Measurements from ENCODE around the gene RILPL2. TPM values are rescaled to one million over a fixed set of nuclear protein-coding genes. Genes with fewer than 3 reads are reported as not detected.
"Not testable (repeated sequence)": the region's sequence is repeated elsewhere in the genome, so short reads cannot be mapped to it uniquely, and the experiment has no call there.

Gene RILPL2
- total RNA-seq, 1 experiment from 2014 or later = 3.6 TPM

DNA sequence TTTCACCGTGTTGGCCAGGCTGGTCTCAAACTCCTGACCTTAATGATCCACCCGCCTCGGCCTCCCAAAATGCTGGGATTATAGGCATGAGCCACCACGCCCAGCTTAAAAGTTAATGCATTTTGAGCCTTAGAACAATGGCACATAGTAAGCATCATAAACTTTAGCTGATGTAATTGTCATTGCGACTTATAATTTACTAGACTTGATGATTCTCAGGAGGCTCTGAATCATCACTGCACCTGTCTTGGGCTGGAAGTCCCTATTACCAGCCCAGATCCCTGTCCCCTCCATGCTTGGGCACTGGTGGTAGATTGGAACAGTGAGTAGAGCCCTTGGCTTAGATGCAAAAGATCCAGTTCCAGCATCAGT is 26.5 kb downstream of the RILPL2 start:
- Histone ChIP-seq H2AFZ (no peak overlapping the region), H3K79me2 (ENCODE audit: low read depth) (no peaks in the 10 kb centered on the region), H3K4me3 (no peak overlapping the region), H3K9me2 (ENCODE audit: insufficient read depth) (no peaks in the 10 kb centered on the region), H3K4me1 (replicated peaks; ENCODE audit: insufficient read depth) (no peaks in the 10 kb centered on the region), H3K9me3 (ENCODE audit: insufficient read depth, low read depth) (no peaks in the 10 kb centered on the region), H3K27ac (no peak overlapping the region), H3K27me3 (ENCODE audit: insufficient read depth, low read depth) (no peaks in the 10 kb centered on the region), H3K36me3 (ENCODE audit: low read depth) (no peaks in the 10 kb centered on the region), H3F3A (ENCODE audit: insufficient read depth, low read depth) (peaks cover 8% of the 10 kb centered on the region; the same call in 1 of the 2 replicates), H4K20me1 (ENCODE audit: insufficient read depth) (no peaks in the 10 kb centered on the region), H3K4me2 (no peak overlapping the region)
- no peak for DNase-seq
- POLR2A ChIA-PET (ENCODE audit: unreplicated experiment) = no interaction called here
- intact Hi-C loops (cut with micrococcal nuclease; ENCODE audit: unreplicated experiment) = no loop called here
- no TSS peak for BruUV-seq (replicated peaks)
- CTCF ChIA-PET = interaction anchor here (0.6 kb wide), 1 partner anchor 38 kb away, joined by 7 read pairs; no protein-coding TSS in a partner anchor
- TF ChIP-seq, protein P1, sequence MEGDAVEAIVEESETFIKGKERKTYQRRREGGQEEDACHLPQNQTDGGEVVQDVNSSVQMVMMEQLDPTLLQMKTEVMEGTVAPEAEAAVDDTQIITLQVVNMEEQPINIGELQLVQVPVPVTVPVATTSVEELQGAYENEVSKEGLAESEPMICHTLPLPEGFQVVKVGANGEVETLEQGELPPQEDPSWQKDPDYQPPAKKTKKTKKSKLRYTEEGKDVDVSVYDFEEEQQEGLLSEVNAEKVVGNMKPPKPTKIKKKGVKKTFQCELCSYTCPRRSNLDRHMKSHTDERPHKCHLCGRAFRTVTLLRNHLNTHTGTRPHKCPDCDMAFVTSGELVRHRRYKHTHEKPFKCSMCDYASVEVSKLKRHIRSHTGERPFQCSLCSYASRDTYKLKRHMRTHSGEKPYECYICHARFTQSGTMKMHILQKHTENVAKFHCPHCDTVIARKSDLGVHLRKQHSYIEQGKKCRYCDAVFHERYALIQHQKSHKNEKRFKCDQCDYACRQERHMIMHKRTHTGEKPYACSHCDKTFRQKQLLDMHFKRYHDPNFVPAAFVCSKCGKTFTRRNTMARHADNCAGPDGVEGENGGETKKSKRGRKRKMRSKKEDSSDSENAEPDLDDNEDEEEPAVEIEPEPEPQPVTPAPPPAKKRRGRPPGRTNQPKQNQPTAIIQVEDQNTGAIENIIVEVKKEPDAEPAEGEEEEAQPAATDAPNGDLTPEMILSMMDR (conservative IDR thresholded peaks at IDR 0.05) = no peak
- no peak for TF ChIP-seq EZH2 (IDR thresholded peaks at IDR 0.05; ENCODE audit: low read depth)

DNA sequence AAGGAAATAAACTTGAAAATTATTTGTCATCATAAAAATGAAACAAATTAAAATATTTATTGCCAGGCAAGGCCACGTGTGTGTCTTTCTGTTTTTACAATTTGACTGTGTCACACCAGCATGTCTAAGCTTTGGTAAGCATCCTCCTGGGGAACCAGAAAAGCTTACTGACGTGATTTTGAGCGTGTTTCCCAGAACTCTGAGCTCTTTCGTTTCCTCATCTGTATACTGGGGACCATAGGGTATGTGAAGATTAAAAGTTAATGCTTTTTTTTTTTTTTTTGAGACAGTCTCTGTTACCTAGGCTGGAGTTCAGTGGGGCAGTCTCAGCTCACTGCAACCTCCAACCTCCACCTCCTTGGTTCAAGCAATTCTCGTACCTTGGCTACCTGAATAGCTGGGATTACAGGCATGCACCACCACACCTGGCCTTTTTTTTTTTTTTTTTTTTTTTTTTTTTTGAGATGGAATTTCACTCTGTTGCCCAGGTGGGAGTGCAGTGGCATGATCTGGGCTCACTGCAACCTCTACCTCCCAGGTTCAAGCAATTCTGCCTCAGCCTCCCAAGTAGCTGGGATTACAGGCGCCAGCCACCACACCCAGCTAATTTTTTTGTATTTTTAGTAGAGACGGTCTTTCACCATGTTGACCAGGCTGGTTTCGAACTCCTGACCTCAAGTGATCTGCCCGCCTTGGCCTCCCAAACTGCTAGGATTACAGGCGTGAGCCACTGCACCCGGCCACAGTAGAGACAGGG is 27.0 kb downstream of the RILPL2 start:
- H3K4me3 ChIP-seq; H3K4me1 ChIP-seq (replicated peaks; ENCODE audit: insufficient read depth); H4K20me1 ChIP-seq (ENCODE audit: insufficient read depth); H3K79me2 ChIP-seq (ENCODE audit: low read depth); intact Hi-C loops (cut with micrococcal nuclease; ENCODE audit: unreplicated experiment); H3K27me3 ChIP-seq (ENCODE audit: insufficient read depth, low read depth); BruUV-seq (replicated peaks); H3K9me3 ChIP-seq (ENCODE audit: insufficient read depth, low read depth); H3K4me2 ChIP-seq; H3K9me2 ChIP-seq (ENCODE audit: insufficient read depth); H3K27ac ChIP-seq; POLR2A ChIA-PET (ENCODE audit: unreplicated experiment); H3F3A ChIP-seq (ENCODE audit: insufficient read depth, low read depth); H2AFZ ChIP-seq; H3K36me3 ChIP-seq (ENCODE audit: low read depth); DNase-seq: not testable (repeated sequence)
- CTCF ChIA-PET = interaction anchor here (0.6 kb wide), 1 partner anchor 39 kb away, joined by 7 read pairs; no protein-coding TSS in a partner anchor

GRCh38 chr12:123408619-123409018 is 27.9 kb downstream of the RILPL2 start:
- CTCF ChIA-PET; H3K27me3 ChIP-seq (ENCODE audit: insufficient read depth, low read depth); H3K9me2 ChIP-seq (ENCODE audit: insufficient read depth); H3K36me3 ChIP-seq (ENCODE audit: low read depth); intact Hi-C loops (cut with micrococcal nuclease; ENCODE audit: unreplicated experiment); H3K4me3 ChIP-seq; DNase-seq; H3K9me3 ChIP-seq (ENCODE audit: insufficient read depth, low read depth); H3K27ac ChIP-seq; H3K4me1 ChIP-seq (replicated peaks; ENCODE audit: insufficient read depth); H2AFZ ChIP-seq; H3K4me2 ChIP-seq; H3K79me2 ChIP-seq (ENCODE audit: low read depth); H3F3A ChIP-seq (ENCODE audit: insufficient read depth, low read depth); POLR2A ChIA-PET (ENCODE audit: unreplicated experiment); H4K20me1 ChIP-seq (ENCODE audit: insufficient read depth): not testable (repeated sequence)
- BruUV-seq (replicated peaks) = TSS peak; percentile 25

- H3K4me2 ChIP-seq; H3K27me3 ChIP-seq (ENCODE audit: insufficient read depth, low read depth); BruUV-seq (replicated peaks); H3K9me2 ChIP-seq (ENCODE audit: insufficient read depth); H3K9me3 ChIP-seq (ENCODE audit: insufficient read depth, low read depth); intact Hi-C loops (cut with micrococcal nuclease; ENCODE audit: unreplicated experiment); DNase-seq; H3K36me3 ChIP-seq (ENCODE audit: low read depth); POLR2A ChIA-PET (ENCODE audit: unreplicated experiment); H2AFZ ChIP-seq; CTCF ChIA-PET; H3K4me1 ChIP-seq (replicated peaks; ENCODE audit: insufficient read depth); H3K27ac ChIP-seq; H3K79me2 ChIP-seq (ENCODE audit: low read depth); H4K20me1 ChIP-seq (ENCODE audit: insufficient read depth); H3K4me3 ChIP-seq; H3F3A ChIP-seq (ENCODE audit: insufficient read depth, low read depth): not testable (repeated sequence)
Measured at GRCh38 chr12:123407934-123408333, 28.6 kb downstream of the RILPL2 start.

DNA sequence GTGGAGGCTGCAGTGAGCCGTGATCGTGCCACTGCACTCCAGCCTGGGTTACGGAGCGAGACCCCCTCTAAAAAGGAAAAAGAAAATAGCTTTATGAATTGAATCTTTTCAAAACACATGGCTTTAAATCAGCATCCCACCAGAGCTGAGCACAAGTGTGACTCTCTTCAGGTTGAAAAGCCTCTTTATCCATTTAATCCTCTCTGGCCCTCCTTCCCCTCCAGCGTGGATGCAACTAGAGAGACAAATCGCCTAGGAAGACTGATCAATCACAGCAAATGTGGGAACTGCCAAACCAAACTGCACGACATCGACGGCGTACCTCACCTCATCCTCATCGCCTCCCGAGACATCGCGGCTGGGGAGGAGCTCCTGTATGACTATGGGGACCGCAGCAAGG is 29.2 kb downstream of the RILPL2 start:
- H2AFZ ChIP-seq; H3K36me3 ChIP-seq (ENCODE audit: low read depth); H4K20me1 ChIP-seq (ENCODE audit: insufficient read depth); intact Hi-C loops (cut with micrococcal nuclease; ENCODE audit: unreplicated experiment); H3K27ac ChIP-seq; H3K27me3 ChIP-seq (ENCODE audit: insufficient read depth, low read depth); H3K79me2 ChIP-seq (ENCODE audit: low read depth); H3K9me3 ChIP-seq (ENCODE audit: insufficient read depth, low read depth); BruUV-seq (replicated peaks); H3K4me3 ChIP-seq; H3K9me2 ChIP-seq (ENCODE audit: insufficient read depth); H3F3A ChIP-seq (ENCODE audit: insufficient read depth, low read depth); DNase-seq; H3K4me2 ChIP-seq; H3K4me1 ChIP-seq (replicated peaks; ENCODE audit: insufficient read depth): not testable (repeated sequence)
- ChIA-PET CTCF (interaction anchor here (0.7 kb wide), 1 partner anchor 60 kb away, joined by 6 read pairs; no protein-coding TSS in a partner anchor), POLR2A (ENCODE audit: unreplicated experiment) (interaction anchor here (0.7 kb wide), 1 partner anchor 90 kb away, joined by 3 read pairs; no protein-coding TSS in a partner anchor)
